ENCODE results near the gene CTNNA3. TPM values are rescaled to one million over a fixed set of nuclear protein-coding genes. Genes with fewer than 3 reads are reported as not detected.

The CTNNA3 gene
- total RNA-seq, 4 donors from 2014 or later, result 0.04 to 0.19 (median 0.11) TPM

DNA sequence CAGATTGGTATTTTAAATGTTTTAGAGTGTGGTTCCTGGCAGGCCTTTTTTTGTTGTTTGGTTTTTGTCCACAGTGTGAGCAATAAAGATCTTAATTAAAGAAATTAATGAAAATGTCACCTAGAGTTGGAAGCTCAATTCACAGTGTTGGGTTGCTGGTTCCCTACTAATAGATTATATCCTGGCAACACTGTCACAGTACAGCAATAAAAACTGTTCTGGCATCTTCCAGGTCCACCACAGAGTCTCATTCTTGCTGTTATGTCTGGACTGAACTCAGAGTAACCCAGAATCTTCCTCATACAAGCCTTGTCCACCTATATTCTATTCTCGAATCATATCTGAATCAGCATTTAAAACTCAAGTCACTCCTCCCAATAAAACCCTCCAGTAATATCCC, 982.6 kb downstream of the CTNNA3 start:
- TF ChIP-seq, protein P1, sequence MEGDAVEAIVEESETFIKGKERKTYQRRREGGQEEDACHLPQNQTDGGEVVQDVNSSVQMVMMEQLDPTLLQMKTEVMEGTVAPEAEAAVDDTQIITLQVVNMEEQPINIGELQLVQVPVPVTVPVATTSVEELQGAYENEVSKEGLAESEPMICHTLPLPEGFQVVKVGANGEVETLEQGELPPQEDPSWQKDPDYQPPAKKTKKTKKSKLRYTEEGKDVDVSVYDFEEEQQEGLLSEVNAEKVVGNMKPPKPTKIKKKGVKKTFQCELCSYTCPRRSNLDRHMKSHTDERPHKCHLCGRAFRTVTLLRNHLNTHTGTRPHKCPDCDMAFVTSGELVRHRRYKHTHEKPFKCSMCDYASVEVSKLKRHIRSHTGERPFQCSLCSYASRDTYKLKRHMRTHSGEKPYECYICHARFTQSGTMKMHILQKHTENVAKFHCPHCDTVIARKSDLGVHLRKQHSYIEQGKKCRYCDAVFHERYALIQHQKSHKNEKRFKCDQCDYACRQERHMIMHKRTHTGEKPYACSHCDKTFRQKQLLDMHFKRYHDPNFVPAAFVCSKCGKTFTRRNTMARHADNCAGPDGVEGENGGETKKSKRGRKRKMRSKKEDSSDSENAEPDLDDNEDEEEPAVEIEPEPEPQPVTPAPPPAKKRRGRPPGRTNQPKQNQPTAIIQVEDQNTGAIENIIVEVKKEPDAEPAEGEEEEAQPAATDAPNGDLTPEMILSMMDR (IDR thresholded peaks at IDR 0.05), result no peak
- no peak for TF ChIP-seq POLR2A (IDR thresholded peaks at IDR 0.05)
- WGBS, 2 donors, result 85 to 89% methylated on average over 1 of the region's 1 CpG
- H3K4me3 ChIP-seq (ENCODE audit: low read depth, poor library complexity, severe bottlenecking), result no peak overlapping the region
- no peak for DNase-seq (ENCODE audit: low spot score in 2 of 2)
- intact Hi-C loops (cut with DNase I; ENCODE audit: low total_unique reads), result no loop called here

DNA sequence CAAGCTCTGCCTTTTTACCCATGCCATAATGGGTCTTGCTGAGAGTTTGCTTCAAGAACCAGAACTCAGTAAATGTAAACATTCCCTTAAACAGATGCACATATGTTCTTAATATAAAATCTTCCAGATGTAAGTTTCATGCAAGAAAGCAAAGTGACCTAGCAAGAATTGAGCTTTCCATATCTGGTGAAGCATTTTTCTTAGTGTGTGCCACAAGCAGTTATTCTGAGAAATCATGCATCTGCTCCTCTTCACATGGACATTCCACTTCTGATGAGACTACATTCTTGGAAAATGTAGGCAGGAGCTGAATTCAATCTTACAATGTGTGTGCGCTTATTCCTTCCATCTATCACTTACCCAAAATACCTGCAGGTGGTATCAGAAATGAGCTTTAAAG, 997.9 kb downstream of the CTNNA3 start:
- TF ChIP-seq, protein P1 (IDR thresholded peaks at IDR 0.05), result no peak
- TF ChIP-seq POLR2A (IDR thresholded peaks at IDR 0.05), result no peak
- no peak for DNase-seq (ENCODE audit: low spot score in 2 of 2)

DNA sequence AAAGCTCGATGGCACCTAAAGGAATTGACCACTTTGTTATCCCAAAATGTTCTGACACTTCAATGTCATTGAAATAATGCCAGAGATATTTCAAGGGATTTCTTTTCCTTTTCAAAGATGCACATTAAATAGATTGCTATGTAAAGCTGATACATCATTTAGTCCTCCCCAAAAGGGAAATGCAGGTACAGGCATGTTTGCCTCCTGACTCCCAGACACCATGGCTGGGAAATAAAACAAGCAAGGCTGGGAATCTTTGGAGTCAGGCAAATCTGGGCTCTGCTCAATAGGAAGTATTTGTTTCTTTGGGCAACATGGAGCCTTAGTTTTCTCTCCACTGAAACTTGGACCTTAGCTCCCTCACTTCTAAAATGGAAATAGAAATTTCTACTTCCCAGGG, 1000.9 kb downstream of the CTNNA3 start:
- 37 to 49% methylated on average over 1 of the region's 1 CpG for WGBS, 2 donors
- TF ChIP-seq, protein P1 (IDR thresholded peaks at IDR 0.05), result no peak
- no peak for TF ChIP-seq POLR2A (IDR thresholded peaks at IDR 0.05)
- intact Hi-C loops (cut with DNase I; ENCODE audit: low total_unique reads), result no loop called here
- no peak for DNase-seq (ENCODE audit: low spot score in 2 of 2)
- no peak overlapping the region for H3K4me3 ChIP-seq (ENCODE audit: low read depth, poor library complexity, severe bottlenecking)

More for the DNA sequence above, 997.9 kb downstream of the CTNNA3 start:
- WGBS, 2 donors, result 84 to 87% methylated on average over 1 of the region's 1 CpG
- intact Hi-C loops (cut with DNase I; ENCODE audit: low total_unique reads), result no loop called here
- no peak overlapping the region for H3K4me3 ChIP-seq (ENCODE audit: low read depth, poor library complexity, severe bottlenecking)

DNA sequence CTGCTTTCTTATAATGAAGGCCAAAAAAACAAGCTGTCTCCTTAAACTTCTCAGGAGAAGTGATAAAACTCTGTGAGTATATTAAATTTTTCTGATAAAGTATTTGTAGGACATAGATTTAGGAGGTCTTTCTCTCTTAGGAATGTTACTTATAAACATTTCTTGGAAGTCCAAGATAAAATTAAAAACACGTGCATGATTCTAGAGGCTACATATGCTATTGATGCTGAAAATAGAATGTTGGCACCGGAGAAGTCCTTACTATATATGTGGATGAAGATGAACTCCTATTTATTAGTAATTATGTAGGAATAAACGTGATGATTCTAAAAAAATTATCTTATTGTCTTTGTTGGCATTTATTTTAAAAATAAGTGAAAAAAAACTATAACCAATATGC, 1011.4 kb downstream of the CTNNA3 start:
- no peak for DNase-seq (ENCODE audit: low spot score in 2 of 2)
- WGBS, 2 donors, result 55% methylated on average over 3 of the region's 3 CpGs
- no peak overlapping the region for H3K4me3 ChIP-seq (ENCODE audit: low read depth, poor library complexity, severe bottlenecking)
- TF ChIP-seq, protein P1 (IDR thresholded peaks at IDR 0.05), result no peak
- no peak for TF ChIP-seq POLR2A (IDR thresholded peaks at IDR 0.05)
- intact Hi-C loops (cut with DNase I; ENCODE audit: low total_unique reads), result no loop called here

DNA sequence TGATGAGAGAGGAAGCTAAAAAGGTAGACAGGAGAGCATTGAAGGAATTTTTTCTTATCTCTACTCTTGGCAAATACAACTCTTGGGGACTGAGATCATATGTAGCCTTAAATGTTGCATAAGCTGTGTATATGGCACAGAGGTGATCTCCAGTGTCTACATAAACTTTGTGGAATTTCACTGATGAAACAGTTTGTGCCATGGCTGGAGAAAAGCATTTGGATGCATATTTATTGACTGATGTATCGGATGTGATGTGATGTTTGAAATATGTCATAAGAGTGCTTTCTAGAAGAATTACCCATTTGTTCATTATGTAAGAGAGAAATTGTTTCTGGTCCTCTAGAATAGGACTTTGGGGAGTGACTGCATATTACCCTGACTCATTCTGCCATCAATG, 1015.1 kb downstream of the CTNNA3 start:
- 89 to 100% methylated on average over 1 of the region's 1 CpG for WGBS, 2 donors
- H3K4me3 ChIP-seq (ENCODE audit: low read depth, poor library complexity, severe bottlenecking), result no peak overlapping the region
- intact Hi-C loops (cut with DNase I; ENCODE audit: low total_unique reads), result no loop called here
- TF ChIP-seq POLR2A (IDR thresholded peaks at IDR 0.05), result no peak
- TF ChIP-seq, protein P1 (IDR thresholded peaks at IDR 0.05), result no peak
- no peak for DNase-seq (ENCODE audit: low spot score in 2 of 2)

DNA sequence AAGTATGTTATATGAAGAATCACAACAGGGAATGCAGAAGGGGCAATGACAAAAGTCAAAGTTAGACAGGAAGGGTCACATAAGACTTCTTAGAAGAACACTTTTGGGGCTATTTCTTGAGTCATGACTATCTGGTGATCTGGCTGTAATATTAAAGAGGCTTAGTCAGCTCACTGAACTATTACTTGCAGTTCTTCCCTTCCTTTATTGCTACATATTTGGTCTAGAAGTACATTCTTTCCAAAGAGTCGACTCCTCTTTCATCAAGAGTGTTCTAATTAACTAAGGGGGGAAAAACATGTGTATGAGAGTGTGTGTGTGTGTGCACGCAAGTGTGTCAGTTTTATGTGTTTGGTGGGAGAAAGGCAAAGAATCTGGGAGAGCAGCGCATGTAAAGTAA, 1017.5 kb downstream of the CTNNA3 start:
- intact Hi-C loops (cut with DNase I; ENCODE audit: low total_unique reads), result no loop called here
- no peak overlapping the region for H3K4me3 ChIP-seq (ENCODE audit: low read depth, poor library complexity, severe bottlenecking)
- DNase-seq (ENCODE audit: low spot score in 2 of 2), result no peak
- 78 to 90% methylated on average over 3 of the region's 3 CpGs for WGBS, 2 donors
- TF ChIP-seq POLR2A (IDR thresholded peaks at IDR 0.05), result no peak
- TF ChIP-seq, protein P1 (IDR thresholded peaks at IDR 0.05), result no peak

Data from lower leg skin (tissue), 4 donors.